Measurements from ENCODE around the gene ADAMTS7. TPM values are rescaled to one million over a fixed set of nuclear protein-coding genes. Genes with fewer than 3 reads are reported as not detected.
"Not testable (repeated sequence)": the region's sequence is repeated elsewhere in the genome, so short reads cannot be mapped to it uniquely, and the experiment has no call there.

The ADAMTS7 gene
- total RNA-seq, 1 experiment from 2014 or later, result 12.0 TPM

DNA sequence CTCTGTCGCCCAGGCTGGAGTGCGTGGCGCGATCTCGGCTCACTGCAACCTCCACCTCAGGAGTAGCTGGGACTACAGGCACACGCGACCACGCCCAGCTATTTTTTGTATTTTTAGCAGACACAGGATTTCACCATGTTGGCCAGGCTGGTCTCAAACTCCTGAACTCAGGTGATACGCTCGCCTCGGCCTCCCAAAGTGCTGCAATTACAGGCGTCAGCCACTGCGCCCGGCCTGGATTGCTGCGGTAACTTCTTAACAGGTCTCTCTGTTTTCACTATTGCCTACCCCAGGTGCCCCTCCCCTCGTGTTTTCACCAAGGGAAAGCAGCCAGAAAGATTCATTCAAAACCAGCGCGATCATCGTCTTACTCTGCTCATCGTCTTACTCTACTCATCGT, 10.5 kb downstream of the ADAMTS7 start (continued):
- TF ChIP-seq YY1 (IDR thresholded peaks at IDR 0.05; ENCODE audit: extremely low read depth, insufficient replicate concordance, low read depth, low read length), result no peak
- TF ChIP-seq FOSL1 (IDR thresholded peaks at IDR 0.05; ENCODE audit: low read depth), result no peak
- TF ChIP-seq, protein P1, sequence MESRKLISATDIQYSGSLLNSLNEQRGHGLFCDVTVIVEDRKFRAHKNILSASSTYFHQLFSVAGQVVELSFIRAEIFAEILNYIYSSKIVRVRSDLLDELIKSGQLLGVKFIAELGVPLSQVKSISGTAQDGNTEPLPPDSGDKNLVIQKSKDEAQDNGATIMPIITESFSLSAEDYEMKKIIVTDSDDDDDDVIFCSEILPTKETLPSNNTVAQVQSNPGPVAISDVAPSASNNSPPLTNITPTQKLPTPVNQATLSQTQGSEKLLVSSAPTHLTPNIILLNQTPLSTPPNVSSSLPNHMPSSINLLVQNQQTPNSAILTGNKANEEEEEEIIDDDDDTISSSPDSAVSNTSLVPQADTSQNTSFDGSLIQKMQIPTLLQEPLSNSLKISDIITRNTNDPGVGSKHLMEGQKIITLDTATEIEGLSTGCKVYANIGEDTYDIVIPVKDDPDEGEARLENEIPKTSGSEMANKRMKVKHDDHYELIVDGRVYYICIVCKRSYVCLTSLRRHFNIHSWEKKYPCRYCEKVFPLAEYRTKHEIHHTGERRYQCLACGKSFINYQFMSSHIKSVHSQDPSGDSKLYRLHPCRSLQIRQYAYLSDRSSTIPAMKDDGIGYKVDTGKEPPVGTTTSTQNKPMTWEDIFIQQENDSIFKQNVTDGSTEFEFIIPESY (IDR thresholded peaks at IDR 0.05; ENCODE audit: extremely low read depth, insufficient replicate concordance, low read length), result no peak
- no peak for TF ChIP-seq RAD21 (IDR thresholded peaks at IDR 0.05; ENCODE audit: low read depth)
- TF ChIP-seq, protein P2, sequence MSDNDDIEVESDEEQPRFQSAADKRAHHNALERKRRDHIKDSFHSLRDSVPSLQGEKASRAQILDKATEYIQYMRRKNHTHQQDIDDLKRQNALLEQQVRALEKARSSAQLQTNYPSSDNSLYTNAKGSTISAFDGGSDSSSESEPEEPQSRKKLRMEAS (IDR thresholded peaks at IDR 0.05), result no peak
- TF ChIP-seq POLR2AphosphoS5 (IDR thresholded peaks at IDR 0.05; ENCODE audit: low read depth, low read length), result no peak

GRCh38 chr15:78800189-78800588, 11.1 kb downstream of the ADAMTS7 start:
- DNase-seq (ENCODE audit: low read depth, low spot score) (no peak), ATAC-seq (no peak)
- Histone ChIP-seq H3K27me3 (ENCODE audit: insufficient read depth, low read length) (no peaks in the 10 kb centered on the region), H3K4me3 (replicated peaks in 1 of 2; ENCODE audit: low read depth in 1 of 2, low read length in 2 of 2) (no peak overlapping the region), H4K20me1 (ENCODE audit: insufficient read depth) (no peaks in the 10 kb centered on the region), H3K36me3 (ENCODE audit: control insufficient read depth in 1 of 2, insufficient read depth in 2 of 2, low read length in 2 of 2) (no peaks in the 10 kb centered on the region), H3K9me2 (ENCODE audit: insufficient read depth) (no peaks in the 10 kb centered on the region), H3K9me3 (ENCODE audit: control insufficient read depth in 1 of 2, insufficient read depth in 1 of 2, low read depth in 1 of 2, low read length in 2 of 2) (no peaks in the 10 kb centered on the region), H3K27ac (ENCODE audit: low read depth, low read length) (no peak overlapping the region), H3K79me2 (ENCODE audit: insufficient read depth, low read length) (no peaks in the 10 kb centered on the region), H3K9ac (ENCODE audit: low read length) (no peak overlapping the region), H3K4me1 (ENCODE audit: control insufficient read depth in 1 of 2, insufficient read depth in 2 of 2, low read length in 2 of 2) (peaks cover 9 to 14% of the 10 kb centered on the region in 2 experiments), H2AFZ (ENCODE audit: low read depth, low read length, poor library complexity, severe bottlenecking) (no peak overlapping the region), H3K4me2 (ENCODE audit: low read length) (no peak overlapping the region)
- intact Hi-C loops (cut with micrococcal nuclease), result no loop called here
- POLR2A ChIA-PET, result no interaction called here
- BruUV-seq (replicated peaks), result no TSS peak
- CTCF ChIA-PET, result interaction anchor here (1.0 kb wide), 1 partner anchor 9 kb away, joined by 4 read pairs; no protein-coding TSS in a partner anchor
- RAD21 ChIA-PET (ENCODE audit: low non-redundant PET in 1 of 2, low total read pairs in 2 of 2, uncharacterized antibody in 2 of 2, unreplicated experiment in 2 of 2), result no interaction called here
- TF ChIP-seq POLR2A (IDR thresholded peaks at IDR 0.05; ENCODE audit: borderline replicate concordance, extremely low read depth, insufficient read depth, insufficient read length), result no peak
- TF ChIP-seq CBX3 (IDR thresholded peaks at IDR 0.05; ENCODE audit: low read depth), result no peak
- no peak for TF ChIP-seq JUND (IDR thresholded peaks at IDR 0.05)
- no peak for TF ChIP-seq TCF7L2 (IDR thresholded peaks at IDR 0.05; ENCODE audit: borderline replicate concordance, extremely low read depth, insufficient read depth, insufficient read length)
- no peak for TF ChIP-seq EGR1 (IDR thresholded peaks at IDR 0.05; ENCODE audit: low read depth)

DNA sequence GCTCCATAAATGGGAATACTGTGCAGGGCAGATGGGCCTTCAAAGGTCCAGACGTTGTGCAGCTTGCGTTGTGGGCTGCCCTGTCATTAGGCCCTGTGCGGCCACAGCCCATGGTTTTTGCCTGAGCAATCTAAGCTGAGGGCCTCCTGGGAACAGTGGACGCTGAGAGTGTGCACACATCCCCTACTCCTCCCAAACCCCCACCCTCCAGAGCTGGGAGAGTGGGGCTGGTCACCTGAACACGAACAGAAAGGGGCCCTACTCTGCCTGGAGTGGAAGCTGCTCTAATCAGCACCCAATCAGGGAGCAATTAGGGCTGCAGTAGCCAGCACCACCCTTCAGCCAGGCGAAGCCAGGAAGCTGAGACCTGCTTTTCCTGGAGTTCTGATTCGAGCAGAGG, 12.2 kb downstream of the ADAMTS7 start:
- H3K36me3 ChIP-seq (ENCODE audit: control insufficient read depth in 1 of 2, insufficient read depth in 2 of 2, low read length in 2 of 2); POLR2A ChIA-PET; intact Hi-C loops (cut with micrococcal nuclease); H3K27me3 ChIP-seq (ENCODE audit: insufficient read depth, low read length); H3K4me3 ChIP-seq (replicated peaks in 1 of 2; ENCODE audit: low read depth in 1 of 2, low read length in 2 of 2); RAD21 ChIA-PET (ENCODE audit: low non-redundant PET in 1 of 2, low total read pairs in 2 of 2, uncharacterized antibody in 2 of 2, unreplicated experiment in 2 of 2); H4K20me1 ChIP-seq (ENCODE audit: insufficient read depth); H3K9me2 ChIP-seq (ENCODE audit: insufficient read depth); DNase-seq (ENCODE audit: low read depth, low spot score); H3K9ac ChIP-seq (ENCODE audit: low read length); H3K79me2 ChIP-seq (ENCODE audit: insufficient read depth, low read length); ATAC-seq; H2AFZ ChIP-seq (ENCODE audit: low read depth, low read length, poor library complexity, severe bottlenecking); H3K27ac ChIP-seq (ENCODE audit: low read depth, low read length); H3K9me3 ChIP-seq (ENCODE audit: control insufficient read depth in 1 of 2, insufficient read depth in 1 of 2, low read depth in 1 of 2, low read length in 2 of 2); H3K4me2 ChIP-seq (ENCODE audit: low read length); BruUV-seq (replicated peaks): not testable (repeated sequence)
- CTCF ChIA-PET, result interaction anchor here (1.0 kb wide), 1 partner anchor 10 kb away, joined by 4 read pairs; no protein-coding TSS in a partner anchor
- peaks cover 9 to 14% of the 10 kb centered on the region in 2 experiments for H3K4me1 ChIP-seq (ENCODE audit: control insufficient read depth in 1 of 2, insufficient read depth in 2 of 2, low read length in 2 of 2)

GRCh38 chr15:78798355-78798754, 12.9 kb downstream of the ADAMTS7 start:
- H3K27ac ChIP-seq (ENCODE audit: low read depth, low read length); H3K79me2 ChIP-seq (ENCODE audit: insufficient read depth, low read length); H3K27me3 ChIP-seq (ENCODE audit: insufficient read depth, low read length); RAD21 ChIA-PET (ENCODE audit: low non-redundant PET in 1 of 2, low total read pairs in 2 of 2, uncharacterized antibody in 2 of 2, unreplicated experiment in 2 of 2); intact Hi-C loops (cut with micrococcal nuclease); H3K9me3 ChIP-seq (ENCODE audit: control insufficient read depth in 1 of 2, insufficient read depth in 1 of 2, low read depth in 1 of 2, low read length in 2 of 2); H2AFZ ChIP-seq (ENCODE audit: low read depth, low read length, poor library complexity, severe bottlenecking); H3K9me2 ChIP-seq (ENCODE audit: insufficient read depth); DNase-seq (ENCODE audit: low read depth, low spot score); BruUV-seq (replicated peaks); CTCF ChIA-PET; POLR2A ChIA-PET; H3K36me3 ChIP-seq (ENCODE audit: control insufficient read depth in 1 of 2, insufficient read depth in 2 of 2, low read length in 2 of 2); H4K20me1 ChIP-seq (ENCODE audit: insufficient read depth): not testable (repeated sequence)
- peak; percentile 80 for ATAC-seq
- H3K4me2 ChIP-seq (ENCODE audit: low read length), result peak overlapping the region; percentile 64
- peak overlapping the region; percentile 20; the same call in 1 of the 2 replicates for H3K9ac ChIP-seq (ENCODE audit: low read length)
- H3K4me3 ChIP-seq (replicated peaks in 1 of 2; ENCODE audit: low read depth in 1 of 2, low read length in 2 of 2), result peak overlapping the region in 1 of 2 experiments; percentile 33; a peak in 1 of 4 replicates
- peaks cover 9 to 14% of the 10 kb centered on the region in 2 experiments for H3K4me1 ChIP-seq (ENCODE audit: control insufficient read depth in 1 of 2, insufficient read depth in 2 of 2, low read length in 2 of 2)

All from HCT116 (cell line).